CD14-positive monocyte (primary cell): ENCODE results near the gene NEK4. TPM values are rescaled to one million over a fixed set of nuclear protein-coding genes. Genes with fewer than 3 reads are reported as not detected.

Experiments used
- DNase-seq, 3 donors: peaks; one replicate each; pipeline ENCODE4 v3.0.0-alpha.2; 2011 to 2022
- H2AFZ ChIP-seq: 2 replicates; pipeline ENCODE4 v1.6.0; 2012; ENCODE audit warnings: mild to moderate bottlenecking, low read depth, low read length, inconsistent platforms; ENCODE audit not compliant: insufficient read depth, poor library complexity, severe bottlenecking
- H3K27ac ChIP-seq, 2 donors: 1 replicate in 1 of 2; 2 replicates in 1 of 2; pipeline ENCODE4 v1.5.1; 2012 to 2013; ENCODE audit warnings: low read length in 2 of 2, control low read depth in 1 of 2, inconsistent platforms in 1 of 2, low read depth in 1 of 2, mild to moderate bottlenecking in 1 of 2
- H3K27me3 ChIP-seq, 2 donors: one replicate each; pipeline versions ENCODE4 v1.6.0 to v1.6.1; 2011 to 2013; ENCODE audit warnings: low read length in 2 of 2; ENCODE audit not compliant: control insufficient read depth in 2 of 2, insufficient read depth in 2 of 2
- H3K36me3 ChIP-seq, 2 donors: replicated peaks in 1 of 2; 1 replicate in 1 of 2; 2 replicates in 1 of 2; pipeline versions ENCODE4 v1.5.1 to v1.6.1; 2012 to 2013; ENCODE audit warnings: low read length in 2 of 2, control low read depth in 1 of 2, inconsistent platforms in 1 of 2, mild to moderate bottlenecking in 1 of 2; ENCODE audit not compliant: insufficient read depth in 2 of 2, control insufficient read depth in 1 of 2
- H3K4me1 ChIP-seq, 2 donors: 1 replicate in 1 of 2; 2 replicates in 1 of 2; pipeline versions ENCODE4 v1.5.1 to v1.6.1; 2012 to 2013; ENCODE audit warnings: low read length in 2 of 2, control low read depth in 1 of 2, inconsistent platforms in 1 of 2, mild to moderate bottlenecking in 1 of 2, moderate library complexity in 1 of 2; ENCODE audit not compliant: insufficient read depth in 2 of 2, control insufficient read depth in 1 of 2
- H3K4me2 ChIP-seq: replicated peaks from 2 replicates; pipeline ENCODE3; 2012; ENCODE audit warnings: low read length, moderate library complexity, mild to moderate bottlenecking; ENCODE audit not compliant: poor library complexity, severe bottlenecking; ENCODE audit errors: extremely low read depth
- H3K4me3 ChIP-seq, 3 experiments: fragments of 200-600 bp in 1 of 3; sonication (generic) in 1 of 3; replicated peaks in 1 of 3; 1 replicate in 2 of 3; 2 replicates in 1 of 3; pipeline ENCODE4 v1.5.1; 2011 to 2013; ENCODE audit warnings: low read length in 3 of 3, mild to moderate bottlenecking in 3 of 3, control low read depth in 2 of 3, low read depth in 2 of 3, inconsistent platforms in 1 of 3, moderate library complexity in 1 of 3
- H3K79me2 ChIP-seq: 2 replicates; pipeline ENCODE4 v1.6.0; 2012; ENCODE audit warnings: mild to moderate bottlenecking, control low read depth, inconsistent platforms, low read length, moderate library complexity; ENCODE audit not compliant: insufficient read depth
- H3K9ac ChIP-seq: 2 replicates; pipeline ENCODE4 v1.6.0; 2017; ENCODE audit warnings: low read length, mild to moderate bottlenecking; ENCODE audit not compliant: insufficient read depth, poor library complexity, severe bottlenecking
- H3K9me3 ChIP-seq, 2 donors: replicated peaks in 1 of 2; 1 replicate in 1 of 2; 2 replicates in 1 of 2; pipeline versions ENCODE4 v1.5.1 to v1.6.1; 2012 to 2013; ENCODE audit warnings: low read length in 2 of 2, control low read depth in 1 of 2; ENCODE audit not compliant: control insufficient read depth in 1 of 2, insufficient read depth in 1 of 2
- H4K20me1 ChIP-seq: 2 replicates; pipeline ENCODE4 v1.6.0; 2012; ENCODE audit warnings: mild to moderate bottlenecking, low read length, control low read depth, moderate library complexity; ENCODE audit not compliant: insufficient read depth
- H3K27ac Mint-ChIP-seq, 7 donors: one replicate each; pipeline ENCODE4 v1.8.0; 2020; ENCODE audit warnings: mild to moderate bottlenecking in 7 of 7, mixed read lengths in 7 of 7, moderate library complexity in 6 of 7, inconsistent platforms in 2 of 7
- H3K27me3 Mint-ChIP-seq, 3 donors: one replicate each; pipeline ENCODE4 v1.8.0; 2021 to 2022; ENCODE audit warnings: low read depth in 3 of 3, mild to moderate bottlenecking in 3 of 3, mixed read lengths in 3 of 3, moderate library complexity in 3 of 3, inconsistent platforms in 1 of 3
- H3K36me3 Mint-ChIP-seq, 2 donors: one replicate each; pipeline ENCODE4 v1.8.0; 2020; ENCODE audit warnings: mixed read lengths in 2 of 2, inconsistent platforms in 1 of 2, mild to moderate bottlenecking in 1 of 2
- H3K4me1 Mint-ChIP-seq: one replicate; pipeline ENCODE4 v1.8.0; 2020; ENCODE audit warnings: mild to moderate bottlenecking, mixed read lengths
- H3K4me3 Mint-ChIP-seq, 2 donors: one replicate each; pipeline ENCODE4 v1.8.0; 2020; ENCODE audit warnings: mild to moderate bottlenecking in 2 of 2, mixed read lengths in 2 of 2, moderate library complexity in 1 of 2
- H3K9me3 Mint-ChIP-seq, 7 donors: one replicate each; pipeline ENCODE4 v1.8.0; 2020 to 2022; ENCODE audit warnings: mixed read lengths in 7 of 7, mild to moderate bottlenecking in 6 of 7, moderate library complexity in 6 of 7, inconsistent platforms in 2 of 7
- CTCF ChIP-seq: fragments of 200-600 bp; IDR thresholded peaks from one replicate; pipeline ENCODE4 v1.8.0; 2022; ENCODE audit warnings: antibody characterized with exemption, mild to moderate bottlenecking
- WGBS: methylation state at CpG from one replicate; pipeline ENCODE4 v1.1.5; 2013; ENCODE audit warnings: missing lambda C conversion rate; ENCODE audit not compliant: insufficient coverage; 5-methylcytosine and 5-hydroxymethylcytosine counted together
- intact Hi-C, 2 donors: fragments of 100-400 bp; cut with micrococcal nuclease; formaldehyde crosslinking; loops; one replicate each; pipeline versions ENCODE4 v1.15.0 to v1.15.1; 2023
- polyA plus RNA-seq, 3 donors: library from polyadenylated mRNA; depleted of rRNA in 1 of 3; unstranded in 2 of 3; stranded (reverse) in 1 of 3; fragments of 300-500 nt in 2 of 3; fragments of >200 nt in 1 of 3; fragmentation: Illumina TruSeq in 2 of 3; gene quantifications; 1 replicate in 2 of 3; 2 replicates in 1 of 3; pipeline ENCODE4 v1.2.3, GENCODE V29; 2012 to 2021

Gene NEK4
- polyA plus RNA-seq, 3 donors: 13.7 to 17.5 (median 17.4) TPM

- H3K27me3 Mint-ChIP-seq: peaks cover 1 to 3% (median 3%) of the 10 kb centered on the region in 3 donors
- no peaks in the 10 kb centered on the region for H3K9me3 Mint-ChIP-seq
- Histone ChIP-seq H4K20me1 (no peaks in the 10 kb centered on the region), H3K4me2 (no peak overlapping the region), H3K79me2 (no peaks in the 10 kb centered on the region), H3K9ac (no peak overlapping the region), H3K4me3 (no peak overlapping the region), H3K4me1 (no peaks in the 10 kb centered on the region), H3K27ac (no peak overlapping the region), H3K9me3 (no peaks in the 10 kb centered on the region), H3K27me3 (no peaks in the 10 kb centered on the region), H2AFZ (no peak overlapping the region), H3K36me3 (no peaks in the 10 kb centered on the region)
- intact Hi-C loops: loop anchor here in 1 of 2 donors (5.0 kb wide), 1 partner anchor 60 kb away; no protein-coding TSS in a partner anchor
- WGBS: 84% methylated on average over 5 of the region's 5 CpGs
- no peak overlapping the region for H3K27ac Mint-ChIP-seq
- no peak overlapping the region for H3K4me3 Mint-ChIP-seq
- no peak for DNase-seq
- TF ChIP-seq CTCF: no peak
- H3K36me3 Mint-ChIP-seq: no peaks in the 10 kb centered on the region
- H3K4me1 Mint-ChIP-seq: no peaks in the 10 kb centered on the region
Measured at GRCh38 chr3:52801839-52802238, 31.1 kb upstream of the NEK4 start.

GRCh38 chr3:52800079-52800478 is 29.3 kb upstream of the NEK4 start:
- peaks cover 3% of the 10 kb centered on the region for H3K4me1 Mint-ChIP-seq
- intact Hi-C loops: loop anchor here in 1 of 2 donors (5.0 kb wide), 1 partner anchor 58 kb away; no protein-coding TSS in a partner anchor

More at GRCh38 chr3:52800079-52800478, 29.3 kb upstream of the NEK4 start:
- Histone ChIP-seq H3K27me3 (no peaks in the 10 kb centered on the region), H3K9me3 (no peaks in the 10 kb centered on the region), H4K20me1 (no peaks in the 10 kb centered on the region), H2AFZ (no peak overlapping the region), H3K4me3 (no peak overlapping the region), H3K4me2 (no peak overlapping the region), H3K27ac (no peak overlapping the region), H3K79me2 (no peaks in the 10 kb centered on the region), H3K4me1 (no peaks in the 10 kb centered on the region), H3K9ac (no peak overlapping the region), H3K36me3 (no peaks in the 10 kb centered on the region)
- peaks cover 1 to 4% (median 3%) of the 10 kb centered on the region in 3 donors for H3K27me3 Mint-ChIP-seq
- no peaks in the 10 kb centered on the region for H3K9me3 Mint-ChIP-seq
- no peak overlapping the region for H3K27ac Mint-ChIP-seq
- no peak overlapping the region for H3K4me3 Mint-ChIP-seq
- WGBS: 89% methylated on average over 4 of the region's 7 CpGs
- H3K36me3 Mint-ChIP-seq: no peaks in the 10 kb centered on the region
- TF ChIP-seq CTCF: no peak
- DNase-seq: no peak
